ENCODE results near the gene RIMBP2.
"Not testable (repeated sequence)": the region's sequence is repeated elsewhere in the genome, so short reads cannot be mapped to it uniquely, and the experiment has no call there.

The RIMBP2 gene

GRCh38 chr12:130742112-130742511, 26.0 kb upstream of the RIMBP2 start:
- H3K4me3 ChIP-seq (ENCODE audit: low read depth, low read length), result no peak overlapping the region
- ChIA-PET CTCF (no interaction called here), POLR2A (no interaction called here)
- no peak for TF ChIP-seq CTCF (IDR thresholded peaks at IDR 0.05; ENCODE audit: insufficient read depth, low read length, missing control alignments)
- no peak for DNase-seq (ENCODE audit: low read depth, low spot score)

- no peak for DNase-seq (ENCODE audit: low read depth, low spot score)
- H3K4me3 ChIP-seq (ENCODE audit: low read depth, low read length), result no peak overlapping the region
- no peak for TF ChIP-seq CTCF (IDR thresholded peaks at IDR 0.05; ENCODE audit: insufficient read depth, low read length, missing control alignments)
- POLR2A ChIA-PET, result no interaction called here
- CTCF ChIA-PET, result no interaction called here
These were observed 23.5 kb upstream of the RIMBP2 start for GRCh38 chr12:130739571-130739970.

- CTCF ChIA-PET, result interaction anchor here (1.1 kb wide), 1 partner anchor 9 kb away, joined by 4 read pairs; no protein-coding TSS in a partner anchor
These were observed 22.3 kb upstream of the RIMBP2 start for GRCh38 chr12:130738403-130738802.

GRCh38 chr12:130737731-130738130, 21.6 kb upstream of the RIMBP2 start:
- TF ChIP-seq CTCF (IDR thresholded peaks at IDR 0.05; ENCODE audit: insufficient read depth, low read length, missing control alignments), result no peak
- H3K4me3 ChIP-seq (ENCODE audit: low read depth, low read length), result no peak overlapping the region
- ChIA-PET CTCF (no interaction called here), POLR2A (no interaction called here)
- no peak for DNase-seq (ENCODE audit: low read depth, low spot score)

More at GRCh38 chr12:130738403-130738802, 22.3 kb upstream of the RIMBP2 start:
- DNase-seq (ENCODE audit: low read depth, low spot score); POLR2A ChIA-PET; H3K4me3 ChIP-seq (ENCODE audit: low read depth, low read length): not testable (repeated sequence)

GRCh38 chr12:130729344-130729743, 13.2 kb upstream of the RIMBP2 start:
- POLR2A ChIA-PET, result no interaction called here
- TF ChIP-seq CTCF (IDR thresholded peaks at IDR 0.05; ENCODE audit: insufficient read depth, low read length, missing control alignments), result no peak
- CTCF ChIA-PET, result no interaction called here
- H3K4me3 ChIP-seq (ENCODE audit: low read depth, low read length), result no peak overlapping the region
- no peak for DNase-seq (ENCODE audit: low read depth, low spot score)

- ChIA-PET CTCF (no interaction called here), POLR2A (no interaction called here)
- no peak overlapping the region for H3K4me3 ChIP-seq (ENCODE audit: low read depth, low read length)
- no peak for DNase-seq (ENCODE audit: low read depth, low spot score)
- no peak for TF ChIP-seq CTCF (IDR thresholded peaks at IDR 0.05; ENCODE audit: insufficient read depth, low read length, missing control alignments)
These were observed 12.3 kb upstream of the RIMBP2 start for GRCh38 chr12:130728158-130729058.

Data from AG04449 (cell line).